ENCODE measurements around the gene HMGXB4. TPM values are rescaled to one million over a fixed set of nuclear protein-coding genes. Genes with fewer than 3 reads are reported as not detected.

Gene HMGXB4
- total and polyA plus RNA-seq, 2 of the 13 experiments (the other 11 are each of a cell fraction or from before 2014, with no cell fraction given): 13.9 to 16.3 TPM

DNA sequence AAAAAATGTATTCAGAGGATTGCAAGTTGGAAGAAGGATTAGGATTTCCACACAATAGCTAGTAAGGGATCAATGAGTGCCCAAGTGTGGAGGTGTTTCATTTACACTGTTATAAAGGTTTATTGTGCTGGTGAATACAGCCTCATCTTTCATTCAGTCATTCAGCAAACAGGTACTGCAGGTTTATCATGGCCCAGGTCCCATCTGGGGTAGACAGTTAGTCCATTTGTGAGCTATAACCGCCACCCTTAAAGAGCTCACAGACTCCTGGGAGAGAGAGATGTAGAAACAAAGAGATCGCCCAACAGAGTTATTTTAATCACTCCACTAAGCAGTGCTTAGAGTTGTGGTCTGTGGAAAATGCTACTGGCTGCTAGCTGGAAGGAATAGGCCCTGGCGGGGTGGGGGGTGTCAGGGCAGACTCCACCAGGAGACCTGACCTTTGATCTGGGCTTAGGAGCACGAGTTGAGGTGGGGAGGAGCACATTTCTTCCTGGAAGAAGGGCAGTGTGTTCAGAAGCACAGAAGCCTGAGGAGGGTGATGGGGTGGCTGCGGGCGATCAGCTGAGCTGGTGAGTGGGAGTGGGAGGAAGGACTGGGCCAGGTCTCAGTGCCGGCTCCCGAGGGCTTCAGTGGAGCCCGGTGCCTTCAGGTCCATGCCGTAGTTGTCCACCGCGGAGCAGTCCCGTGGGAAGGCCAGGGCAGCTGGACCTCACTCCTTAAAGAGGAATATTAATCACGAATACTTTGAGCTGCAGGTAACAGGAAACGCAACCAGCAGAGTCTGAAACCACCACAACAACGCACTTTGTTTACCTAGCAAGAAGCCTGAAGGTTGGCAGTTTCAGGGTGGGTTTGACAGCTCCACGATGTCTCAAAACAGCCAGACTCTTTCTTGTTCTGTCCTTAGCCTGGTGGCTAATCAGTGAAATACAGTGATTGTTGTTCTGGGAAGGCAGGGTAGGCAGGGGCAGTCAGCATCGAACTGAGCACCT is 53.6 kb downstream of the HMGXB4 start:
- peak; percentile 68 for DNase-seq (ENCODE audit: low spot score)
- TSS peak; percentile 45 for BruUV-seq (replicated peaks)
- H3K9ac ChIP-seq (ENCODE audit: insufficient read depth, low read depth, low read length): peak overlapping the region; percentile 60
- H3K9me3 ChIP-seq (ENCODE audit: low read length): no peaks in the 10 kb centered on the region
- no peaks in the 10 kb centered on the region for H3K27me3 ChIP-seq (ENCODE audit: control insufficient read depth in 1 of 2, insufficient read depth in 2 of 2, low read length in 2 of 2)
- H3K4me2 ChIP-seq (ENCODE audit: low read depth, low read length): peak overlapping the region; percentile 71
- peak overlapping the region; percentile 22 to 56 (median 29); a peak in 4 of 6 replicates for H3K4me3 ChIP-seq (replicated peaks in 1 of 3; ENCODE audit: insufficient read depth in 1 of 3, low read depth in 2 of 3, low read length in 3 of 3)
- no peak overlapping the region for H2AFZ ChIP-seq (ENCODE audit: low read length)
- H3K36me3 ChIP-seq (replicated peaks in 1 of 2; ENCODE audit: control insufficient read depth in 1 of 2, insufficient read depth in 2 of 2, low read length in 2 of 2): peaks cover 5 to 6% of the 10 kb centered on the region in 2 experiments; a peak in 3 of 5 replicates
- H3K79me2 ChIP-seq (ENCODE audit: insufficient read depth, low read length): peaks cover 53% of the 10 kb centered on the region
- POLR2A ChIA-PET: interaction anchor here (1.3 to 5.5 kb wide), 4 partner anchors 9 to 53 kb away, joined by 3 to 126 read pairs (median 12); partner anchors contain the start of genes HMGXB4 and TOM1
- H3K4me1 ChIP-seq (ENCODE audit: insufficient read depth, low read length): peaks cover 68% of the 10 kb centered on the region
- ATAC-seq: peak; percentile 24
- intact Hi-C loops (cut with micrococcal nuclease; ENCODE audit: unreplicated experiment): no loop called here
- peak; percentile 72 for FAIRE-seq
- H3K27ac ChIP-seq (ENCODE audit: extremely low read length, insufficient read depth, low read length): peak overlapping the region; percentile 82
- H4K20me1 ChIP-seq (ENCODE audit: insufficient read depth, low read length): no peaks in the 10 kb centered on the region; the same call in 1 of the 2 replicates
- 22% methylated on average over 5 of the region's 18 CpGs for WGBS (ENCODE audit: low lambda C conversion rate)
- CTCF ChIA-PET (ENCODE audit: low intra/inter-chr PET ratio, low total read pairs): no interaction called here
- in situ Hi-C loops (cut with HindIII; ENCODE audit: extremely low pct_ligation_motif_present, low pct_unique_long_range_greater_than_20kb): no loop called here
- TF ChIP-seq ARID4A (CRISPR knock-in tag; IDR thresholded peaks at IDR 0.05; ENCODE audit: borderline replicate concordance) (peak; percentile 55; the same call in 1 of the 2 replicates), HNF4A (CRISPR knock-in tag; IDR thresholded peaks at IDR 0.05) (peak; percentile 89), BORCS8-MEF2B (CRISPR knock-in tag; IDR thresholded peaks at IDR 0.05) (0 out of 2 replicates have a peak, but pooled peaks have one; percentile 23), NPAS2 (CRISPR knock-in tag; IDR thresholded peaks at IDR 0.05; ENCODE audit: borderline replicate concordance) (no peak), TRIM24 (CRISPR knock-in tag; IDR thresholded peaks at IDR 0.05) (no peak), ZNF280B (CRISPR knock-in tag; IDR thresholded peaks at IDR 0.05; ENCODE audit: borderline replicate concordance) (peak; percentile 48; the same call in 1 of the 2 replicates), RBAK (CRISPR knock-in tag; IDR thresholded peaks at IDR 0.05) (peak; percentile 99), MIER3 (CRISPR knock-in tag; IDR thresholded peaks at IDR 0.05; ENCODE audit: borderline replicate concordance) (no peak), ZNF788 (CRISPR knock-in tag; IDR thresholded peaks at IDR 0.05; ENCODE audit: borderline replicate concordance) (peak; percentile 40; the same call in 1 of the 2 replicates), PHF21A (CRISPR knock-in tag; IDR thresholded peaks at IDR 0.05) (peak; percentile 54), ZNF414 (CRISPR knock-in tag; IDR thresholded peaks at IDR 0.05) (0 out of 2 replicates have a peak, but pooled peaks have one; percentile 29), ZNF83 (CRISPR knock-in tag; IDR thresholded peaks at IDR 0.05; ENCODE audit: borderline replicate concordance) (no peak)
- TF ChIP-seq, protein P1, sequence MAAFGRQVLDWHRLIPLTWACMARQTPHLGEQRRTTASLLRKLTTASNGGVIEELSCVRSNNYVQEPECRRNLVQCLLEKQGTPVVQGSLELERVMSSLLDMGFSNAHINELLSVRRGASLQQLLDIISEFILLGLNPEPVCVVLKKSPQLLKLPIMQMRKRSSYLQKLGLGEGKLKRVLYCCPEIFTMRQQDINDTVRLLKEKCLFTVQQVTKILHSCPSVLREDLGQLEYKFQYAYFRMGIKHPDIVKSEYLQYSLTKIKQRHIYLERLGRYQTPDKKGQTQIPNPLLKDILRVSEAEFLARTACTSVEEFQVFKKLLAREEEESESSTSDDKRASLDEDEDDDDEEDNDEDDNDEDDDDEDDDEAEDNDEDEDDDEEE (CRISPR knock-in tag; IDR thresholded peaks at IDR 0.05): no peak

Measured in HepG2 (cell line).